ENCODE results near the gene INPP5F.
A peak's percentile ranks its signal among the peaks of the same experiment; 100 is the strongest.

The INPP5F gene

DNA sequence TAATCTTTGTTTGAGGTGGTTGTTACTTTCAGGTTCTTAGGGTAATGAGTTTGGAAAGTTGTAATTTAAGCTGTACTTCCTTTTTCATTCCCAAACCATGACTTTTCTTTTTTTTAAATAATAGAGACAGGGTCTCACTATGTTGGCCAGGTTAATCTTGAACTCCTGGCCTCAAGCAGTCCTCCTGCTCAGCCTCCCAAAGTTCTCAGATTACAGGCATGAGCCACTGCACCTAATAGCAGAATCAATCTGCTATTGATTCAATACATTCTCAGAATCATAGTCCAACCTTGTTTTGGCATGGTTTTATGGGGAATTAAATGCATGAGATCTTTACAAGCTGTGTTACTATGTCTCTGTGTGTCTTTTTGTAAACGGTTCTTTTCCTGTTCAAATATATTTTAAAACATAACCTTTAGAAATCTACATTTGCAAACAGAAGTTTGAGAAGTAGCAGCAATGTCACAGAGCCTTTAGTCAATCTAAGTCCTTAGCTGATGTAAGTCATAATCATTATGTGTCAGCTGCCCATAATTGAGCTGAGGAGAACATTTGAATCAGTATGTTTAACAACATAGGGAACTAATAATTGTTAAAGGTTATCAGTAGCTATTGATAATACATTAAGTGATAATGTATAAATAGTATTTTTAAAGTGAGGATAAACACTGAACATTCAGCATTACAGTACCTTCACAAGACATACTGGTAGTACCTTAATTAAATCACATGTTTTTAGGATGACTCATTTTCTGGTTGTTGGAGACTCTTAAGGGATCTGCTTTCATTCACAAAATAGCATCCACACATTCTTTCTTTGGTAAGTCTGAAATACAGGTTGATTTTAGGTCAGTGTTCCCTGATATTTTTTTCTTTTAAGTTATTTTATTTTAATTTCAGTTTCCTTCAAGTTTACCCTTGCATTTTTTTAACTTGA is 8.8 kb downstream of the INPP5F start:
- intact Hi-C loops (cut with DNase I) = no loop called here
- DNase-seq = no peak

- intact Hi-C loops (cut with DNase I) = no loop called here
- no peak for DNase-seq
These were observed 9.6 kb downstream of the INPP5F start for GRCh38 chr10:119735451-119735850.

DNA sequence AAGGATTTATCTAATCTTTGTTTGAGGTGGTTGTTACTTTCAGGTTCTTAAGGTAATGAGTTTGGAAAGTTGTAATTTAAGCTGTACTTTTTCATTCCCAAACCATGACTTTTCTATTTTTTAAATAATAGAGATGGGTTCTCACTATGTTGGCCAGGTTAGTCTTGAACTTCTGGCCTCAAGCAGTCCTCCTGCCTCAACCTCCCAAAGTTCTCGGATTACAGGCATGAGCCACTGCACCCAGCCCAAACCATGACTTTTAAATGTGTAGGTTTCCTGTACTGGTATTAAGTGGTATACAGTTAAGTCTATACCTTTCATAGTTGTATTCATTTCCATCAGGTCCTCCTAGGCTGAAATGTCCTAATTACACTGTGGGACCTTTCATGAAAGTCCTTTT is 10.4 kb downstream of the INPP5F start:
- no peak for DNase-seq
- intact Hi-C loops (cut with DNase I) = no loop called here

DNA sequence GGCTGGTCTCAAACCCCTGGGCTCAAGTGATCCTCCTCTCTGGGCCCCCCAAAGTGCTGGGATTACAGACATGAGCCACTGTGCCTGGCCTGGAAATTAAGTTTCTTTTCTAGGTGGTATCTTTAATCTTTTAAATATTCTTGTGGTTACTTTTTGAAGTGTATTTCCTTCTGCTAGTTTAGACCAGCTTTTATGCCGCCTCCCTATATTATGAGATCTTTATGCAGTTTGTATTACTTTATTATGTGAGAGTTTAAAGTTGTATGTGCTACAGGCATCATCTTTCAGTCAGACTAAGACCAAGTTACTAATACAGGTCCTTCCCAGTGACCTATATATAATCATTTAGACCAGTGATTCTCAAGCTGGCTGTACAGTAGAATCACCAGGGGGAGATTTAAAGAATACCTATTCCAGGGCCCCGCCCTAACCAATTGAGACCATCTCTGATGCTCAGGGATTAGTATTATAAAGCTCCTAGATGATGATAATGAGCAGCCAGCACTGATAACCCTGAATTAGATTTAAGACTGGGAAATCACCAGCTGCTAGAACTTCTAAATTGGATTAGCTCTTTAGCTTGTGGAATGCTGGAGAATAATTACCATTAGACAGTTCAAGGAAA is 11.3 kb downstream of the INPP5F start:
- intact Hi-C loops (cut with DNase I) = no loop called here
- DNase-seq = no peak

DNA sequence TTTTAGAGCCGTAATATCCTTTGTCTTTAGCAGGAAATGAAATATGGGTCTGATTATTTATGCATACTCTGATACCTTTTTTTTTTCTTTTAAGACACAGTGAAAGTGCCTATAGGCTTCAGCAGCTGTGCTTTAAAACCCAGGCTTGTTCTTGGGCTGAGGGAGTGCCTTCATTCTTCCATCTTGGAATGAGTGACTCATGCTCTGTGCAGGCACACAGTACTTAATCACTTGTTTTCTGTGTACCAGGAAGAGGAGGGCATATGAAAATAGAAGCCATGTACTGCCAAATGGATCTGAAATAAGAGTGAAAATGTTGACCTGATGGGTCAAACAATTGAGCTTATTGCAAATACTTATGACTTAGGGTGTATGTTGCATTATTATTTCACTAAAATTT is 12.0 kb downstream of the INPP5F start:
- peak in 1 of 42 donors; percentile 45 for DNase-seq

DNA sequence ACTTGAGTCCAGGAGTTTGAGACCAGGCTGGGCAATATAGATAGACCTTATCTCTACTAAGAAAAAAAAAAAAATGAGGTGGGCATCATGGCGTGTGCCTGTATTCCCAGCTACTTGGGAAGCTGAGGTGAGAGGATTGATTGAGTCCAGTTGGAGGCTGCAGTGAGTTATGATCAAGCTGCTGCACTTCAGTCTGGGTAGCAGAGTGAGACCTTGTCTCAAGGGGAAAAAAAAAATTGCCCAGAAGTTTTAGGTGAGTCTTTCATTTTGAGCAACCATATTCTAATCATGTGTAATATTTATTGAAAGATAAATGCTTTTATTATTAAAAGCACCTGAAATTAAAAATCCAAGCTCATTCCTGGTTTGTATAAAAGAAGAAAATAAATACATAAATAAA is 13.1 kb downstream of the INPP5F start:
- no peak for DNase-seq
- intact Hi-C loops (cut with DNase I) = no loop called here

More for the DNA sequence above, 12.0 kb downstream of the INPP5F start:
- intact Hi-C loops (cut with DNase I) = no loop called here

GRCh38 chr10:119740096-119740495 is 14.2 kb downstream of the INPP5F start:
- DNase-seq = no peak
- intact Hi-C loops (cut with DNase I) = no loop called here

DNA sequence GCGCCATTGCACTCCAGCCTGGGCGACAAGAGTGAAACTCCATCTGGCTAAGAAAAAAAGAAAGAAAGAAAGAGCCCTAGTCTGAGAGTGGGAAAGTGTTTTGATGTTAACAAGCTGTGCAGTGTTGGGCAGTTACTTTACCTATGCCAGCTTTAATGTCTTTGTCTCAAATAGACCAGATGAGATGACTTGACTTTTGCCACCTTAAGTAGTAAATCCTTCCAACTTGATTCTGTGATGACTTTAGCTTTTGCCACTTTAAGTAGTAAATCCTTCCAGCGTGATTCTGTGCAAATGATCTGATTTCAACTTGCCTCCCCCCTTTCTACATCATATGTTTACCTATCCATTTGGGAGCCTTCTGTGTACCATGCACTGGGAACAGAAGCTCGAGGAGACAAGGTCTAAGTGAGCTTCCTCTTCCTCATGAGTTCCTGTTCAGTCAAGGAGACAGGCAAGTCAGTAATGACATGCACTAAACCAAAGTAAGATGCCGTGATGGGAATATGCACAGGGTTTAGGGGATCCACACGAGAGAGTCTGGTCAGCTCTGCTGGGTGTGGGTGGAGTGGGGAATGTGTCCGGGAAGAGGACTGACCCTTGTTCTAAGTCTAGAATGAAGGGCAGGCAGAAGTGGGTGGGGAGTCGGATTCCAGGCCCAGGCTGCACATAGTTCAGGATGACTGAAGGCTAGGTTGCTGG is 17.2 kb downstream of the INPP5F start:
- no peak for DNase-seq
- intact Hi-C loops (cut with DNase I) = no loop called here

DNA sequence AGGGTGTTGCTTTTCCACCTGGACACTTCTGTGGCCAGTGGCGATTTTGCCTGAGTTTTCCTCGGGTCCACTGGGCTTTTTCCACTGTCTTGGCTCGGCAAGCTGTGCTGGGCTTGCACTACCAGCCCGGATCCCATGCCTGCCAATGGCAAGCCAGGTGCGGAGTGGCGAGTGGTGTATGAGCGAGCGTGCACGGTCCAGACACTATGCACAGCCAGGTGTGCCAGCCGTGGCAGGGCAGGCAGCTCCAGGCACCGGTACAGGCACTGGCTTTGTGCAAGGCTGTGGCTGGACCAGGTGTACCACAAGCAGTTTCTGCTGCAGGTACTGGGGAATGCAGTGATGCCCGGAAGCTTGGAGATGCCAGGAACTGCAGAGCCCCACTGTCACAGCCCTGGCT is 22.1 kb downstream of the INPP5F start:
- intact Hi-C loops (cut with DNase I) = no loop called here

DNA sequence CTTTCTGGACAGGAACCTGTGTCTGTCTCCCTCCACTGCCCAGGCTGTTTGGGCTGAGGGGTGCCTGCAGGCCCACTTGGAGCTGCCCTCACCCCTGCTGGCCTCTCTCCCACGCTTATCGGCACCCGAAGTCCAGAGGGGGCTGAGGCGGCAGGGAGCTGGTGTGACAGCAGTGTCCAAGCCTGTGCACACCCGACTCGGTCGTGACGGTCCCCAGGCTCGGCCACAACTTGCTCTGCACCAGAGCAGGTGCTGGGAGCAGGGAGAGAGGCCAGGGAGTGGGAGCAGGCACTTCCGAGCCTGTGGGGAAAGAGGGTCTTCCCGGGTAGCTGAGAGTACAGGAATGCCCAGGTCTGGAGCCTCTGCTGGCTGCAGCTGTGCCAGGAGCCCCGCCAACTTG is 23.0 kb downstream of the INPP5F start:
- intact Hi-C loops (cut with DNase I) = no loop called here
- no peak for DNase-seq

More for the DNA sequence above, 22.1 kb downstream of the INPP5F start:
- peak in 1 of 42 donors; percentile 30 for DNase-seq

- no peak for DNase-seq
- intact Hi-C loops (cut with DNase I) = no loop called here
These were observed 23.6 kb downstream of the INPP5F start for GRCh38 chr10:119749455-119749854.

- intact Hi-C loops (cut with DNase I) = loop anchor here (10.0 kb wide), 2 partner anchors 66 to 104 kb away; no protein-coding TSS in a partner anchor
- DNase-seq = peak; percentile 40 to 92 (median 84)
These were observed 24.8 kb downstream of the INPP5F start for GRCh38 chr10:119750391-119751230.

- intact Hi-C loops (cut with DNase I) = loop anchor here (10.0 kb wide), 2 partner anchors 69 to 101 kb away; no protein-coding TSS in a partner anchor
- DNase-seq = no peak
These were observed 27.5 kb downstream of the INPP5F start for GRCh38 chr10:119753309-119753708.

DNA sequence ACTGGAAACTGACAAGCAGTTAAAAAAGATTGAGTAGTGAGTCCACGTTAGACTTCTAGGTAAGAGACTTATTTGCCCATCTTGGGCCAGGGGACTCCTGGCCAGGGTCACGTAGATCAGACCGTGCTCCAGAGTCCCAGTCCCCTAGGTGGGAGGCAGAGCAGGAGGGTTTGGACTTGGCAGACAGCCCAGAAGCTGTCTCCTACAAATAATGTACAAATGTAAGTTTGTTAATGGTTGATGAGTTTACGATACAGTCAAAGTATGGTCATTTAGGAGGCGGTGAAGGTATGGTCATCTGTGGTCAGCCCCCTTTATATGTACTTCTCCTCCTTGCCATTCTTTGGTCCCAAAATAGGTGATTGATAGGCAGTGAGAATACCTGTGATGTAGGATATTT is 28.2 kb downstream of the INPP5F start:
- intact Hi-C loops (cut with DNase I) = loop anchor here (10.0 kb wide), 2 partner anchors 69 to 101 kb away; no protein-coding TSS in a partner anchor
- DNase-seq = no peak

- DNase-seq = peak in 35 of 42 donors; percentile 14 to 83 (median 48)
These were observed 29.1 kb downstream of the INPP5F start for GRCh38 chr10:119754936-119755335.

DNA sequence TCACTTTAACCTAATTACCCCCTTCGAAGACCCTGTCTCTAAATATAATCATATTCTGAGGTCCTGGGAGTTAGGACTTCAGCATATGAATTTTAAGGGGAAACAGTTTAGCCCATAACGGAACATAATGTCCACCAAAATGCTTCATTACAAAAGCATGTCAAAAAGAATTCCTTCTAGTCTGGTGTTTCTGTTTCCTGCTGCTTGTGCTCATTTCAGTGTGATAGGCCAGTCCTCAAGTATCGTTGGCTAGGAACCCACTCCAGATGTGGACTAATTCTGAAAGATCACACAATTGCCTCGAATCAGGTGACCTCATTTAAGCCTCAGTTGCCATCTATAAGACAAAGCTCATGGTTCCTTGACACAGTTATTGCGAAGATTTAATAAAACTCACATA is 29.6 kb downstream of the INPP5F start:
- no peak for DNase-seq
- intact Hi-C loops (cut with DNase I) = loop anchor here (10.0 kb wide), 2 partner anchors 71 to 99 kb away; no protein-coding TSS in a partner anchor

More at GRCh38 chr10:119754936-119755335, 29.1 kb downstream of the INPP5F start:
- intact Hi-C loops (cut with DNase I) = loop anchor here (10.0 kb wide), 2 partner anchors 70 to 100 kb away; no protein-coding TSS in a partner anchor

DNA sequence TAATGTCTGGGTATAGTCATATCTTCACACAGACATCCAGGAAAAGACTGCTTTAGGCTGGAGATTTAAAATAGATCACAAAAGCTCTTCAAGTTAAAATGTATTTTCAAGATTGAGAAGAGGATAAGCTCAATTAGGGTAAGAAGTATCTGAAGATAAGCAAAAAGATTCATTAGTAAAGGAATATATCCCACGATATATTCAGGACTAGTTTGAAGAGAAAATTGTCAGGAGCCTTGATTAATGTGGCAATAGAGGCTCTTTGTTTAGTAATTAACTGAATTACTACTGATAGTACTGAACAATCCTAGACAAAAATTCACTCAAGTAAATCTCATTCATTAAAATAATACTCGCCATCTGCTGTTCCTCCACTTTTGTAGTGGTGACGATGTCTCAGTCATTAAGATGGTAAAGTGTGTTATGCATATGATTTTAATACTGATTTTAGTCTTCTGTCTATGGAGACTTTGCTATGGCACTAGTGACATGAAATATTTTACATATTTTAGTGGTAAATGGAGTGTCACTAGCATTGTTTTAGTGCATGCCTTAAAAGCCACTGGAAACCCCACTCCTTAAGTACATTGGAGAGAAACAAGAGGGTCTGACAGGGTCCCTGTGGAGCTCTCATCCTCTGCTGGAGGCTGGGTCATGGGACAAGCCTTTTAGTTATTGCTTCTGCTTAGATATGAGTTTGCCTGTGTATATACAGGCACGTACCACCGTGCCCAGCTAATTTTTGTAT is 32.8 kb downstream of the INPP5F start:
- intact Hi-C loops (cut with DNase I) = loop anchor here (10.0 kb wide), 2 partner anchors 74 to 96 kb away; no protein-coding TSS in a partner anchor

GRCh38 chr10:119759832-119760231 is 34.0 kb downstream of the INPP5F start:
- no peak for DNase-seq
- intact Hi-C loops (cut with DNase I) = loop anchor here (10.0 kb wide), 2 partner anchors 75 to 95 kb away; no protein-coding TSS in a partner anchor

More for the DNA sequence above, 32.8 kb downstream of the INPP5F start:
- DNase-seq = no peak
